CD4-positive, alpha-beta memory T cell (primary cell): ENCODE results near the gene RAB40C. TPM values are rescaled to one million over a fixed set of nuclear protein-coding genes. Genes with fewer than 3 reads are reported as not detected.

ENCODE experiments used
- CTCF ChIA-PET: fragments of 350-600 bp; sonication (Branson Sonifier 250); formaldehyde crosslinking; loops from one replicate; lab custom pipeline; 2021; ENCODE audit warnings: inconsistent platforms; ENCODE audit not compliant: partially characterized antibody; lab: Charles Lee
- POLR2A ChIA-PET: fragments of 350-600 bp; sonication (Branson Sonifier 250); formaldehyde crosslinking; loops from one replicate; lab custom pipeline; 2021; ENCODE audit not compliant: partially characterized antibody; lab: Charles Lee
- DNase-seq, 5 donors: peaks; one replicate each; pipeline versions ENCODE4 v3.0.0 to v3.0.0-alpha.2; 2020 to 2022; ENCODE audit warnings: mixed read lengths in 1 of 5
- H3K27ac ChIP-seq: one replicate; pipeline ENCODE4 v1.7.0; 2013; ENCODE audit warnings: low read depth, low read length
- H3K27me3 ChIP-seq: 2 replicates; pipeline ENCODE4 v1.7.0; 2013; ENCODE audit warnings: mild to moderate bottlenecking, low read length, moderate library complexity; ENCODE audit not compliant: insufficient read depth
- H3K36me3 ChIP-seq: 2 replicates; pipeline ENCODE4 v1.7.0; 2013; ENCODE audit warnings: mild to moderate bottlenecking, low read length, moderate library complexity; ENCODE audit not compliant: insufficient read depth
- H3K4me1 ChIP-seq: 2 replicates; pipeline ENCODE4 v1.7.0; 2013; ENCODE audit warnings: mild to moderate bottlenecking, low read length, moderate library complexity; ENCODE audit not compliant: insufficient read depth
- H3K4me3 ChIP-seq, 2 donors: one replicate each; pipeline ENCODE4 v1.7.0; 2013; ENCODE audit warnings: low read length in 2 of 2, mild to moderate bottlenecking in 1 of 2
- H3K9me3 ChIP-seq, 2 donors: one replicate each; pipeline ENCODE4 v1.7.0; 2013; ENCODE audit warnings: low read length in 2 of 2, control low read depth in 1 of 2; ENCODE audit not compliant: control insufficient read depth in 1 of 2
- H3K27ac Mint-ChIP-seq, 7 donors: one replicate each; pipeline ENCODE4 v1.8.0; 2020 to 2021; ENCODE audit warnings: mixed read lengths in 7 of 7, mild to moderate bottlenecking in 6 of 7, inconsistent platforms in 3 of 7, moderate library complexity in 3 of 7
- H3K27me3 Mint-ChIP-seq, 2 donors: one replicate each; pipeline ENCODE4 v1.8.0; 2020 to 2021; ENCODE audit warnings: mixed read lengths in 2 of 2
- H3K36me3 Mint-ChIP-seq, 2 donors: one replicate each; pipeline ENCODE4 v1.8.0; 2020 to 2021; ENCODE audit warnings: mixed read lengths in 2 of 2, inconsistent platforms in 1 of 2, mild to moderate bottlenecking in 1 of 2
- H3K4me1 Mint-ChIP-seq, 4 donors: one replicate each; pipeline ENCODE4 v1.8.0; 2020 to 2021; ENCODE audit warnings: mixed read lengths in 4 of 4, mild to moderate bottlenecking in 1 of 4
- H3K4me3 Mint-ChIP-seq, 8 donors: one replicate each; pipeline ENCODE4 v1.8.0; 2020 to 2021; ENCODE audit warnings: mixed read lengths in 8 of 8, mild to moderate bottlenecking in 7 of 8, moderate library complexity in 6 of 8, inconsistent platforms in 3 of 8
- H3K9me3 Mint-ChIP-seq, 8 donors: one replicate each; pipeline ENCODE4 v1.8.0; 2020 to 2021; ENCODE audit warnings: mixed read lengths in 8 of 8, mild to moderate bottlenecking in 5 of 8, inconsistent platforms in 3 of 8, moderate library complexity in 1 of 8
- intact Hi-C: fragments of 100-400 bp; cut with micrococcal nuclease; formaldehyde crosslinking; loops from one replicate; pipeline ENCODE4 v1.15.1; 2023
- polyA plus RNA-seq, 2 donors: library from polyadenylated mRNA; unstranded; fragments of 300-500 nt; fragmentation: Illumina TruSeq; gene quantifications; one replicate each; pipeline ENCODE4 v1.2.3, GENCODE V29; 2021
- total RNA-seq, 2 experiments: library from RNA; stranded (reverse); gene quantifications; one replicate each; pipeline ENCODE4 v1.2.3, GENCODE V29; 2021

Gene RAB40C
- total and polyA plus RNA-seq, 4 experiments from 2014 or later: 6.8 to 25.6 (median 19.9) TPM

- Histone ChIP-seq H3K4me1 (no peaks in the 10 kb centered on the region), H3K9me3 (no peaks in the 10 kb centered on the region), H3K27ac (no peak within 1 kb of the TSS), H3K4me3 (no peak within 1 kb of the TSS), H3K36me3 (no peaks in the 10 kb centered on the region), H3K27me3 (peaks cover 3% of the 10 kb centered on the region)
- POLR2A ChIA-PET: no interaction called here
- H3K27ac Mint-ChIP-seq: no peak within 1 kb of the TSS
- intact Hi-C loops: no loop called here
- no peaks in the 10 kb centered on the region for H3K36me3 Mint-ChIP-seq
- no peaks in the 10 kb centered on the region for H3K9me3 Mint-ChIP-seq
- DNase-seq: no peak
- no peak within 1 kb of the TSS for H3K4me3 Mint-ChIP-seq
- H3K4me1 Mint-ChIP-seq: peaks cover 0 to 2% (median 0%) of the 10 kb centered on the region in 4 donors
- CTCF ChIA-PET: no interaction called here
- H3K27me3 Mint-ChIP-seq: peaks cover 0 to 7% of the 10 kb centered on the region in 2 donors
Observed at GRCh38 chr16:560204-560700, 29.6 kb upstream of the RAB40C start, which contains the start of gene PRR35. TSS of gene PRR35 (plus strand) at chr16:560394. CDS start at chr16:563295, 2,901 bp downstream.

DNA sequence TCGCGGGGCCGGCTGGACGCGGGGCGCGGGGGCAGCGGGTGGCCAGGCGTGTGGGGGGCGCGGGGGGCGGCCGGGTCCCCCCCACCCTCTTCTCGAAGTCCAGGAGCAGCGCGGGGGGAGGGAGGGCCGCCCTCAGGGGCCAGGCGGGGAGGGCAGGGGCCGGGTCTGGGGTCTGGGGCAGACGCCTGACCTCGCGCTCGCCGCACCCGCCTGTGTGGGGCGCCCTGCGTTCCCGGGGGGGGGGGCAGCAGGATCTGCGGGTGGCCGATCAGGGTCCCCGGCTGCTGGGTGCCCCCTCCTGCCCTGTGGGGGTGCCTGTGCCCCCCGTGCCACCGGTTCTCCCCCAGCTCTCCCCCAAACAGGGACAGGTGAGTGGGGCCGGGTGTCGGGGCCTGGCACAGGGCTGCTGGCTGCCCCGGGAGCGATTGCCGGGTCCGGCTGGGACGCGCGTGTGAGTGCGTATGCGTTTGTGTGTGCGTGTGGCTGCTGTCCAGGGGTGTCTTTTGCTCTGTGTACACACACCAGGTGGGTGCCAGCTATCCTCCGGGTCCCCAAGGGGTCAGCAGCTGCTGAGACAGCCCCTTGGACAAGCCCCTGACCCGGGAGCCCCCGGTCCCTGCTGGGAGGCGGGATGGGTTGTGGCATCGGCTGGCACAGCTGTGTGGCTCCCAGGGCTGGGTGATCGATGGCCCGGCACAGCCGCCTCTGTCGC lies 29.0 kb upstream of the RAB40C start:
- H3K4me1 ChIP-seq: peaks cover under 1% of the 10 kb centered on the region
- H3K27ac ChIP-seq: no peak overlapping the region
- no peaks in the 10 kb centered on the region for H3K9me3 ChIP-seq
- Mint-ChIP-seq H3K4me3 (no peak overlapping the region), H3K9me3 (no peaks in the 10 kb centered on the region), H3K36me3 (no peaks in the 10 kb centered on the region), H3K4me1 (peaks cover 0 to 2% (median 0%) of the 10 kb centered on the region in 4 donors), H3K27me3 (peaks cover 0 to 7% of the 10 kb centered on the region in 2 donors), H3K27ac (no peak overlapping the region)
- no peak overlapping the region for H3K4me3 ChIP-seq
- H3K36me3 ChIP-seq: no peaks in the 10 kb centered on the region
- intact Hi-C loops: no loop called here
- ChIA-PET POLR2A (no interaction called here), CTCF (no interaction called here)
- peaks cover 3% of the 10 kb centered on the region for H3K27me3 ChIP-seq
- no peak for DNase-seq

DNA sequence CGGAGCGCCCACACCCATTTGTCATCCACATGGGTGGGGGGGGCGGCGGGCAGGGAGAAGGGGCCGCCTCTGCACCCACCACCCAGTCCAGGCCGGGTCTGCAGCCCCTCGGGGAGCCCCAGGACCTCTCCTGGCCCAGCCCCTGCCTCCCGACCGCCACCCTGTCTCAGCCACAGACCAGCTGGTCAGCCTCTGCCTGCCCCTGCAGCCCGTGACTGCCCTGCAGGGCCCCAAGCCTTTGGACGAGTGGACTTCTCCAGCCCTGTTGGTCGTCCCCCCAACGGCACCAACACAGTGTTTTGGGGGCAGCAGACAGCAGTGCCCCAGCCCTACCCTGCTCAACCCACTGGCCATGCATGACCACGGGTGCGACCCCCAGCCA lies 28.5 kb upstream of the RAB40C start:
- Mint-ChIP-seq H3K4me3 (no peak overlapping the region), H3K36me3 (no peaks in the 10 kb centered on the region), H3K4me1 (peaks cover under 1 to 2% (median 1%) of the 10 kb centered on the region in 4 donors), H3K27ac (no peak overlapping the region), H3K27me3 (peaks cover 0 to 7% of the 10 kb centered on the region in 2 donors), H3K9me3 (no peaks in the 10 kb centered on the region)
- intact Hi-C loops: no loop called here
- no peak overlapping the region for H3K27ac ChIP-seq
- POLR2A ChIA-PET: interaction anchor here (0.6 kb wide), 1 partner anchor 26 kb away, joined by 3 read pairs; no protein-coding TSS in a partner anchor
- CTCF ChIA-PET: no interaction called here
- no peaks in the 10 kb centered on the region for H3K9me3 ChIP-seq
- no peak overlapping the region for H3K4me3 ChIP-seq
- H3K36me3 ChIP-seq: no peaks in the 10 kb centered on the region
- no peak for DNase-seq
- H3K4me1 ChIP-seq: peaks cover 6% of the 10 kb centered on the region
- H3K27me3 ChIP-seq: peaks cover 3% of the 10 kb centered on the region

- peaks cover 3% of the 10 kb centered on the region for H3K27me3 ChIP-seq
- no peaks in the 10 kb centered on the region for H3K36me3 ChIP-seq
- ChIA-PET POLR2A (interaction anchor here (0.6 kb wide), 1 partner anchor 26 kb away, joined by 3 read pairs; no protein-coding TSS in a partner anchor), CTCF (no interaction called here)
- Mint-ChIP-seq H3K36me3 (peaks cover 0 to 2% of the 10 kb centered on the region in 2 donors), H3K27me3 (peaks cover 0 to 7% of the 10 kb centered on the region in 2 donors), H3K4me1 (peaks cover 5 to 10% (median 9%) of the 10 kb centered on the region in 4 donors), H3K4me3 (peak overlapping the region in 2 of 8 donors; percentile 24 to 27), H3K27ac (peak overlapping the region in 1 of 7 donors; percentile 6), H3K9me3 (no peaks in the 10 kb centered on the region)
- intact Hi-C loops: no loop called here
- H3K27ac ChIP-seq: no peak overlapping the region
- no peak for DNase-seq
- H3K4me3 ChIP-seq: no peak overlapping the region
- no peaks in the 10 kb centered on the region for H3K9me3 ChIP-seq
- peaks cover 15% of the 10 kb centered on the region for H3K4me1 ChIP-seq
Observed at GRCh38 chr16:561957-562938, 27.6 kb upstream of the RAB40C start.

GRCh38 chr16:563072-563644 lies 26.7 kb upstream of the RAB40C start:
- Mint-ChIP-seq H3K36me3 (peaks cover 0 to 2% of the 10 kb centered on the region in 2 donors), H3K9me3 (no peaks in the 10 kb centered on the region), H3K4me1 (peaks cover 5 to 11% (median 10%) of the 10 kb centered on the region in 4 donors), H3K27ac (peak overlapping the region in 1 of 7 donors; percentile 6), H3K27me3 (peaks cover 0 to 7% of the 10 kb centered on the region in 2 donors), H3K4me3 (no peak overlapping the region)
- intact Hi-C loops: no loop called here
- H3K36me3 ChIP-seq: no peaks in the 10 kb centered on the region
- ChIA-PET POLR2A (no interaction called here), CTCF (no interaction called here)
- H3K4me3 ChIP-seq: no peak overlapping the region
- H3K27me3 ChIP-seq: peaks cover 3% of the 10 kb centered on the region
- peaks cover 24% of the 10 kb centered on the region for H3K4me1 ChIP-seq
- H3K9me3 ChIP-seq: no peaks in the 10 kb centered on the region
- H3K27ac ChIP-seq: no peak overlapping the region
- DNase-seq: no peak

DNA sequence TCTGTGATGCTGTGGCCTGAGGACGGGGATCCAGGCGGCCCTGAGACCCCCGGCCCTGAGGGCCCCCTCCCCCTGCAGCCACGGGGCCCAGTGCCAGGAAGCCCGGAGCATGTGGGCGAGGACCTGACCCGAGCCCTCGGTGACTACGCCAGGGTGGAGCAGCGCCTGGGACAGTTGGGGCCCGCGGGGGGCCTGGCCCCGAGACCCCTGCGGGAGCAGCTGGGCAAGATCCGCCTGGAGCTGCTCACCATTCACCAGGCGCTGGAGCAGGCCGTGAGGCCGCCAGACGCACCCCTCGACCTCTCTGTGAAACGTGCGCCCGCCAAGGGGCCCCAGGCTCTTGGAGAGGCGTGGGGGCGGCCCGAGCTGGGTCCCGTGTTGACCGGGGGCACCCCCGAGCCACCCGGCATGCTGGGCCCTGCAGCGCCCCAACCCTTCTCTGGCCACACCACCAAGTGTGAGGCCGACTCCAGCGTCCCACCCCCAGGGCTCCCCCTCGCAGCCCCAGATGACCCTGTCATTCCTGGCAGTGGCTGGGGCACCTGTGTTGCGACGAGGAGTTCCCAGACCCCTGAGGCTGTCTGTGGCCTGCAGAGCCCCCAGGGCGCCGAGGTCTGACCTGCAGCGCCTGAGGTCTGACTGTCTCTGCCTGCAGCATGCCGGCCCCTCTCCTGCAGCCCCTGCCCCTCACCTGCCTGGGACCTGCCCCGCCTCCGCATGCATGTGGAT lies 25.0 kb upstream of the RAB40C start:
- Histone ChIP-seq H3K4me3 (no peak overlapping the region), H3K36me3 (no peaks in the 10 kb centered on the region), H3K9me3 (no peaks in the 10 kb centered on the region), H3K27me3 (no peaks in the 10 kb centered on the region), H3K4me1 (peaks cover 37% of the 10 kb centered on the region), H3K27ac (no peak overlapping the region)
- H3K4me1 Mint-ChIP-seq: peaks cover 10 to 19% (median 16%) of the 10 kb centered on the region in 4 donors
- intact Hi-C loops: no loop called here
- H3K9me3 Mint-ChIP-seq: no peaks in the 10 kb centered on the region
- H3K4me3 Mint-ChIP-seq: no peak overlapping the region
- H3K27me3 Mint-ChIP-seq: peaks cover 0 to 4% of the 10 kb centered on the region in 2 donors
- POLR2A ChIA-PET: no interaction called here
- H3K27ac Mint-ChIP-seq: no peak overlapping the region
- no peak for DNase-seq
- CTCF ChIA-PET: no interaction called here
- peaks cover 0 to 2% of the 10 kb centered on the region in 2 donors for H3K36me3 Mint-ChIP-seq
